GM12878 (cell line): ENCODE data around the gene C2CD5.

Experiments used
- FOS ChIP-seq: IDR thresholded peaks from 3 replicates; pipeline ENCODE4 v1.6.1; 2011; ENCODE audit warnings: borderline replicate concordance; ENCODE audit not compliant: insufficient read length; ENCODE audit errors: extremely low read depth
- RBBP5 ChIP-seq: fragments of 200-600 bp; sonication (generic); conservative IDR thresholded peaks from 2 replicates; pipeline ENCODE4 v1.6.1; 2016

GRCh38 chr12:22545255-22545654 lies 913 bp upstream of the C2CD5 start:
- no peak for TF ChIP-seq RBBP5
- no peak for TF ChIP-seq FOS
